Endothelial cell (in vitro differentiated cells): ENCODE data around the gene MRPS7. TPM values are rescaled to one million over a fixed set of nuclear protein-coding genes. Genes with fewer than 3 reads are reported as not detected.

Source experiments
- DNase-seq: peaks from one replicate; pipeline ENCODE4 v3.0.0; 2021; ENCODE audit warnings: low spot score
- H3K27ac Mint-ChIP-seq: one replicate; pipeline ENCODE4 v1.8.0; 2021; ENCODE audit warnings: mixed read lengths, inconsistent platforms; ENCODE audit not compliant: unreplicated experiment
- H3K27me3 Mint-ChIP-seq: one replicate; pipeline ENCODE4 v1.8.0; 2021; ENCODE audit warnings: mild to moderate bottlenecking, moderate library complexity, mixed read lengths, inconsistent platforms; ENCODE audit not compliant: unreplicated experiment
- H3K36me3 Mint-ChIP-seq: one replicate; pipeline ENCODE4 v1.8.0; 2021; ENCODE audit warnings: mild to moderate bottlenecking, low read depth, mixed read lengths, inconsistent platforms; ENCODE audit not compliant: unreplicated experiment
- H3K4me1 Mint-ChIP-seq: one replicate; pipeline ENCODE4 v1.8.0; 2021; ENCODE audit warnings: mild to moderate bottlenecking, mixed read lengths, inconsistent platforms; ENCODE audit not compliant: unreplicated experiment
- H3K4me3 Mint-ChIP-seq: one replicate; pipeline ENCODE4 v1.8.0; 2021; ENCODE audit warnings: mild to moderate bottlenecking, mixed read lengths, inconsistent platforms; ENCODE audit not compliant: unreplicated experiment
- H3K9me3 Mint-ChIP-seq: one replicate; pipeline ENCODE4 v1.8.0; 2021; ENCODE audit warnings: mixed read lengths, inconsistent platforms; ENCODE audit not compliant: unreplicated experiment
- total RNA-seq: library from RNA; stranded (reverse); fragmentation: NEBNext Ultra II Directional; extraction: Animal tissue kit (Norgen Biotek cat#: 25700); gene quantifications from one replicate; pipeline ENCODE4 v1.2.1, GENCODE V29; 2021; ENCODE audit not compliant: unreplicated experiment
- TF ChIP-seq, protein P1 (sequence below): fragments of 200-600 bp; sonication (generic); IDR thresholded peaks from one replicate; pipeline ENCODE4 v1.5.0; 2021; ENCODE audit warnings: antibody characterized with exemption; ENCODE audit not compliant: unreplicated experiment

The MRPS7 gene
- total RNA-seq, 1 donor from 2014 or later, result 63.4 TPM

DNA sequence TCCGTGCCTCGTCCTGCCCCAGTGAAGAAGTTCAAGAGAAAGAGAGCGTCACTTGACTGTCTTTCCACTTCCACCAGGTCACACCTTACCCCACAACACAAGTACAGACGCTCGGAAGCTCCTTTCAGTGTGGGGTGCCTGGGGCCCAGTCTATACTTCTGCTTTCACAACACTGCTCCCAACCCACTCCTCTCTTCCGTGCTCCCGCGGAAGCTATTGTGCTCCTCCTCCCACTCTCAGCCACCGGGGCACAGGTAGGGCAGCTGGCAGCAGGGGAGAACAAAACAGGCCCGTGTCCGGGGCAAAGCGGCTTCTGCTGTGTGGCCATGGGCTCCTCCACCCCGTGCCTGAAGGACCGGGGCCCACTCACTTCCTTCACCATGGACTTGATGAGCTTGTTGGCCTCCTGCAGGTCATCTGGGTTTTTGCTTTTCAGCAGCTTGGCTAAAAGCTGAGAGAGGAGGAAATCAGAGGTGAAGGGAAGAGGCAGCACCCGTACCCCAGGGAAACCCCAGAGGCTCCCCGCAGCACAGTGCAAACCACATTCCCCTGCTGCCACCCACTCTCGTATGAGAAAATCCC is 19.1 kb upstream of the MRPS7 start:
- DNase-seq, result no peak
- Mint-ChIP-seq H3K27me3 (peaks cover 7% of the 10 kb centered on the region), H3K9me3 (no peaks in the 10 kb centered on the region), H3K27ac (no peak overlapping the region), H3K4me1 (peaks cover 11% of the 10 kb centered on the region), H3K4me3 (no peak overlapping the region), H3K36me3 (peaks cover 48% of the 10 kb centered on the region)
- TF ChIP-seq, protein P1, sequence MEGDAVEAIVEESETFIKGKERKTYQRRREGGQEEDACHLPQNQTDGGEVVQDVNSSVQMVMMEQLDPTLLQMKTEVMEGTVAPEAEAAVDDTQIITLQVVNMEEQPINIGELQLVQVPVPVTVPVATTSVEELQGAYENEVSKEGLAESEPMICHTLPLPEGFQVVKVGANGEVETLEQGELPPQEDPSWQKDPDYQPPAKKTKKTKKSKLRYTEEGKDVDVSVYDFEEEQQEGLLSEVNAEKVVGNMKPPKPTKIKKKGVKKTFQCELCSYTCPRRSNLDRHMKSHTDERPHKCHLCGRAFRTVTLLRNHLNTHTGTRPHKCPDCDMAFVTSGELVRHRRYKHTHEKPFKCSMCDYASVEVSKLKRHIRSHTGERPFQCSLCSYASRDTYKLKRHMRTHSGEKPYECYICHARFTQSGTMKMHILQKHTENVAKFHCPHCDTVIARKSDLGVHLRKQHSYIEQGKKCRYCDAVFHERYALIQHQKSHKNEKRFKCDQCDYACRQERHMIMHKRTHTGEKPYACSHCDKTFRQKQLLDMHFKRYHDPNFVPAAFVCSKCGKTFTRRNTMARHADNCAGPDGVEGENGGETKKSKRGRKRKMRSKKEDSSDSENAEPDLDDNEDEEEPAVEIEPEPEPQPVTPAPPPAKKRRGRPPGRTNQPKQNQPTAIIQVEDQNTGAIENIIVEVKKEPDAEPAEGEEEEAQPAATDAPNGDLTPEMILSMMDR, result no peak

DNA sequence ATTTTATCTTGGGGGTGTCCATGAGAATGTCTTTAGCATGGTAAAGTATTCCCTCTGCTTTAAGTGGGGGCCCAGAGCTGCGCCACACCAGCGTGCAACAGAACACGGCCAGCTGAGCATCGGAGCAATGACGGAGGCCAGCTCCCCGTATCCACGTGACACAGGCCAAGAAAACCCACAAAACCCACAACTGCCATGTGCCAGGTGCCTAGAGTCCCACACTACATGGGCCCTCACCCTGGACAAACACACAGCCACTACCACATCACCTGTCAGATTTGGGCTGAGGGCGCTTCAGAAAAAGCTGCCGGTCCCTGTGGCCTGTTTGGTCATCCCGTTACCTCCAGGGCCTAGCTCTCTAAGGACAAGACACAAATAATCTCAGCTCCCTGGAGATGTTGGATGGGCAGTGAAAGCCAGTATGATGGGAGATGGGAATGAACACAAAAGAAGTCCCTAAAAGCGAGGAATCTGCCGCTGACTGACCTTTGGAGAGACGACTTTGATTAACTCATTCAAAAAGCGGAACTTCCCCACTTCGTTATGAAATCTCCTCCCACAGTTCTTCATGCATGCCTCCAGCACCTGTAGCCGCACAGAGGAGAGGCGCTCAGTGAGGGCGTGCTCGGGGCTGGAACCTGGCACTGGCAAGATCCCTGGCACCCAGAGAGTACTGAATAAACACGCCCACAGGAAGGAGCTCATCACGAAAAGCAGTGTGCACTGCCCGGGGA is 17.4 kb upstream of the MRPS7 start:
- DNase-seq, result no peak
- TF ChIP-seq, protein P1, result no peak
- Mint-ChIP-seq H3K27me3 (peaks cover 2% of the 10 kb centered on the region), H3K4me1 (peaks cover 4% of the 10 kb centered on the region), H3K4me3 (peak overlapping the region; percentile 56), H3K9me3 (no peaks in the 10 kb centered on the region), H3K36me3 (peaks cover 40% of the 10 kb centered on the region), H3K27ac (no peak overlapping the region)

DNA sequence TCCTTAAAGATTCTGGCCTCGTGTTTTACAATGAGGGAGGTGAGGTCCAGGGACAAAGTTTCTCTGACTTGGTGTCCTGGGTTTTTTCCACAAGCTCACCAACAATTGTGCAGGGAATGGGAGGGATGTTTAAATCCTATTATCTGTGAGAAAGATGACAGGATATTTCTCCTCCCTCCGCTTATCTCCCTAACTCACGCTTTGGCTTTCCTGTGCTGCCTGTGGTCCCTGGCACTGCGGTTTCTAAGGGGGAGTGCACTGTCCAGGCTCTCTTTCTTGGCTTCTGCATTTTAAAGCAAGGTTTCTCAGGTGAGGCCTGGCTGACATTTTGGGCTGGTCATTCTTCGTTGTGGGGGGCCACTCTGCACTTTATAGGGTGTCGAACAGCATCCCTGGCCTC is 16.7 kb upstream of the MRPS7 start:
- H3K36me3 Mint-ChIP-seq, result peaks cover 40% of the 10 kb centered on the region
- DNase-seq, result no peak
- H3K27me3 Mint-ChIP-seq, result peaks cover 2% of the 10 kb centered on the region
- no peak overlapping the region for H3K27ac Mint-ChIP-seq
- H3K4me1 Mint-ChIP-seq, result peaks cover 10% of the 10 kb centered on the region
- H3K4me3 Mint-ChIP-seq, result no peak overlapping the region
- TF ChIP-seq, protein P1, result no peak
- no peaks in the 10 kb centered on the region for H3K9me3 Mint-ChIP-seq

DNA sequence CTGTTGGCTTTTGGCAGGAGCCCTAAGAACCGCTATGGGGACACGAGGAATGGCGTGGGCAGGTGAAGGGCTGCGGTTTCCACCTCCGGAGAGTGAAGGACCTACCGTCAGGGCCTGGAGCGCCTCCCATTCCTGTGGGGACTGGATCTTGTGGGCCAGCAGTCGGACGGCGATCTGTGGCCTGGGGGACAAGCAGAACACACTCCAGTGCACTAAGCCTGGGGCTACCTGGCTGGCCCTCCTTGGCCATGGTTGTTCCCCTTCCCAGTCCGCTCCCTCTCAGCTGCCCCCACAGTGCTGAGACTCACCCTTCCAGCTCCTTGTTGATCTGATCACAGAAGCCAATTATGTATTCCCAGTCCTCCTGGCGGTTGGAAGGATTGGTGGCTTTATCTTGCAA is 15.3 kb upstream of the MRPS7 start:
- DNase-seq, result no peak
- H3K36me3 Mint-ChIP-seq, result peaks cover 38% of the 10 kb centered on the region
- no peaks in the 10 kb centered on the region for H3K9me3 Mint-ChIP-seq
- TF ChIP-seq, protein P1, result no peak
- peak overlapping the region; percentile 5 for H3K27ac Mint-ChIP-seq
- H3K4me1 Mint-ChIP-seq, result peaks cover 9% of the 10 kb centered on the region
- peaks cover 2% of the 10 kb centered on the region for H3K27me3 Mint-ChIP-seq
- no peak overlapping the region for H3K4me3 Mint-ChIP-seq

DNA sequence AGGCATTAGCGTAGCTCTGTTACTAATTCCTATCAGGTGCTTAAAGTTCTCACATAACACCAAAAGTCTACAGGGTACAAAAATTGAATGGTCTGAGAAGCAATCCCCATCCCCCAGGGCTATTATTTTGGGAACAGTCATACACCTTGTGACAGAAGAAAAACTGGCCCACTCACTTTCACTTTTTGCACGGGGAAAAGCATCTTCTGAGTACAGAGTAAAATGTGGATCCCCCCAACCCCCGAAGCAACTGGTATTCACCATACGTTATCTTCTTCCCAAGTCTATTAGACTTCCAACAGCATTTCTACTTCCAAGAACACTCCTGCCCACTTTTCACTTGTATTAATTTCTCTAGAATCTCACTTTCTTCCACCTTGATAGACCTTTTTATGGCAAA is 12.1 kb upstream of the MRPS7 start:
- Mint-ChIP-seq H3K9me3 (no peaks in the 10 kb centered on the region), H3K4me3 (no peak overlapping the region), H3K4me1 (peaks cover 9% of the 10 kb centered on the region), H3K27me3 (peaks cover 2% of the 10 kb centered on the region), H3K27ac (no peak overlapping the region), H3K36me3 (peaks cover 20% of the 10 kb centered on the region)
- TF ChIP-seq, protein P1, result no peak
- no peak for DNase-seq
